Left hindlimb (tissue), 1 donor: Measurements from ENCODE around the gene ATF4.

ENCODE experiments used
- DNase-seq: peaks from one replicate; pipeline ENCODE4 v3.0.0-alpha.2; 2018

Gene ATF4

GRCh38 chr22:39530116-39530515 is 9.8 kb downstream of the ATF4 start:
- no peak for DNase-seq

DNA sequence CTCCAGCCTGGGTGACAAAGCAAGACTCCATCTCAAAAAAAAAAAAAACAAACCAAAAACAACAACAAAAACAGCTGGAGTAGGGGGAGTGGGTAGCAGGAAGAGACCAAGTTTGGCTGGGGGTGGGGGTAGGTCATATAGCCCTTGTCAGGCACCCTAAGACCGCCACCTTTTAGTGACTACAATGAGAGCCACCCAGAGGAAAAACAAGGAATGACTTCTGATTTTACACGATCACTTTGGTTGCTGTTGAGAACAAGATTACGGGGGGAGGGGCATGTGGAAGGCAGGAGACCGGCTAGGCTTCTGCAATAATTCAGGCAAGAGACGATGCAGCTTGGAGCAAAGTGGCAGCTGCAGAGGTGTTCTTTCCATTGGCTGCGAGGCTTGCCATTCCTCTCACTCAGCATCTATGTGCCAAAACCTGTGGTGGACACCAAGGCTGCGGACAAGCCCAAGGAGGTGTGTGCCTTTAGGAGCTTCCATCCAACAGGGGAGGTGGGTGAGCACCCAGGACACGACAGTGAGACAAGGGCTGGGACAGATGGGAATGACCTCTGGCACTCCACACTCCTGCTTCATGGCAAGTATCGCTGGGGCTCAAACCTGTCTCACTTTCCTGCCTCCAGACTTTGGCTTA is 10.4 kb downstream of the ATF4 start:
- DNase-seq, result no peak

DNA sequence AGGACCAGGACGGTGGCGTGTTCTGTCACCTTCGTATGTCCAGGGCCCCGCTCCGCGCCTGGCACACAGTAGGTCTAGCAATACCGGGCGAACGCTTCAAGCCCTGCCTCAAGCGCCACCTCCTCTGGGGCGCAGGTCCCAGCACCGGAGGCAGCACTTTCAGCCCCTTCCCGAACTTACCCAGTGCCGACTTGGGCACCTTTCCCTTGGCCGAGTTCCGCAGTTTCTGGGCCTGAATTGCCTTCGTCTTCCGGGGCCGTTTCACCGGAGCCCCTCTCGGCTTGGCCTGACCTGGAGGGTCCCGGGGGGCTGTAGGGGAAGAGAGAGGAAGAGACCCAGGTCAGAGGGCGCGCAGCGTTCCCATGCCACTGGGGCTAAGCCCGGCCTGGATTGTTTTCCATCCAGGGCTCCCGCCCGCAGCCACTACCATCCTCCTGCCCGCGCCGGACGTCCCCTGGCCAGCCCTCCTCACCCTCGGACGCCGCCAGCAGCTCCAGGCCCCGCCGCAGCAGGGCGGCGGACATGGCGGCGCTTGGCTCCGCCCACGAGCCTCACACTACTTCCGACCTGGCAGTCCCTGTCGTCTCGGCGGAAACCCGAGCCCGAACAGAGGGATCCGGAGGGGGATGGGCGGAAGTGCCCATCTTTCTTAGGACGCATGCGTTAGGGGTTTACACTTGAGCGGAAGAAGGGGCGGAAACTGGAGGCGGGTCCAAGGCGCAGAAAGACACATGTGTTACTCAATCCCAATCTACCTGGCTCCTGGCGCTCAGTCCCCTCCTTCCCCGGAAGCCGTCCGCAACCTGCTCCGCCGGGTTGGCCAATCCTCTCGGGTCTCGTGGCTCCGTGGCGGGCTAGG is 12.1 kb downstream of the ATF4 start, which contains the start of gene RPS19BP1:
TSS of gene RPS19BP1 (minus strand) at position 534 of the 859 bp plus-strand sequence. CDS start at position 524, 10 bp downstream.
- DNase-seq, result peak; percentile 99

DNA sequence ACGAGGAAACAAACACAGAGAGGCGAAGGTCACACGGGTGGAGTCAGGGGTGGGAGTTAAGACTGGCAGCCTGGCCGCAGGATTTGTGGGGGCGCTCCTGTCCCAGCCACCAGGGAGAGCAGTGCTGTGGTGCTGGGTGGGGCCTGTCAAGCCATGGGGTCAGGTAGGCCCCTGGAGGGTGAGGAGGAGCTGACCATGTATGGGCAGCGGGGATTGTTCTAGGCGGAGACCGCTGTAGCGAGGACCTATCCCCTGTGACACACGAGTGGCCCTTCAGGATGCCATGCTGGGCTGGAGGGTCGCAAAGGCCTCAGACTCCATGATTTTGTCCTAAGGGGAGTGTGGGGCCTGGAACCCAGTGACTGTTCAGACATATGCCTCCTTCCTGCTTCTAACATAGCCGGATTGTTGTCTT is 13.7 kb downstream of the ATF4 start:
- peak; percentile 47 for DNase-seq

GRCh38 chr22:39534591-39535356 is 14.4 kb downstream of the ATF4 start:
- peak; percentile 86 for DNase-seq

DNA sequence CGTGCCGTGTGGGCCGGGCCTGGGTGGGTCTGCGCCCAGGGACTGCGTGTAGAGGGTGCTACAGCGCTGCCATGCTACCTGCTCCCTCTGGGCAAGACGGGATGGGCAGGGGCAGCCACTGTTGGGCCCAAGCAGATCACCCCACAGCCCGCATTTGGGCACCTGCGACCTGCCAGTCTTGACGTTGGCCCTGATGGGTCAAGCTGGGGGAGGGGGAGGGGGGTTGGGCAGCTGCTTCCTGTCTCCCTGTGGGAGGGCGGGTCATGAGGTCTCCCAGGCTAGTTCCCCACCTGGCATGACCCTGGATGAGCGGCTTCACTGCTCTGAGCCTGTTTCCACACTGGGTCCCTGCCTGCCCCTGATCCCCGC is 15.0 kb downstream of the ATF4 start:
- no peak for DNase-seq

DNA sequence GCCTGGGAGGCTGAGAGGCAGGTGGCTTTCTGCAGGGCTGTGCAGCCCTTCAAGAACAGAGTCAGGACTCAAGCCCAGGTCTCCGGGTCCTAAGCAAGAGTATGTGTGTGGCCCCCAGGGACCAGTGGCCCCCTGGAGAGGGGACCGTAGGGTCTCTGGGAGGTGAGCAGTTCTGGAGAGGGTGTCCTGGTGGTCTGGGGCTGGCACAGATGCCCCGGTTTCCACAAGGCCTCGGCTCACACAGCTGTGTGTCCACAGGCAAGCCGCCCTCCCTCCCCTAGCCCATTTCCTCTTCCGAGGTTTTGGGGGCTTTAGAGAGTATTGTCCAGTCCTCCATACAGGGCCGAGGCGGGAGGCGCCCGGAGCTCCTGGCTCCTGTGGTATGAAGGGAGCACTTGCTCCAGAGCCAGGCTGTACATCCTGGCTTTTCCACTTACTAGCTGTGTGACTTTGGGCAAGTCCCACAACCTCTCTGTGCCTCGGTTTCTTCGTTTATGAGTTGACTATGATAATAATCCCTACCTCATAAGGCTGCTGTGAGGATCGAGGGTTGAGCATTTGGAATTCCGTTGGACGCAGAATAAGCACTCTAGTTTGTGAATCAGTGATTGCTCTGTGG is 15.6 kb downstream of the ATF4 start:
- no peak for DNase-seq

DNA sequence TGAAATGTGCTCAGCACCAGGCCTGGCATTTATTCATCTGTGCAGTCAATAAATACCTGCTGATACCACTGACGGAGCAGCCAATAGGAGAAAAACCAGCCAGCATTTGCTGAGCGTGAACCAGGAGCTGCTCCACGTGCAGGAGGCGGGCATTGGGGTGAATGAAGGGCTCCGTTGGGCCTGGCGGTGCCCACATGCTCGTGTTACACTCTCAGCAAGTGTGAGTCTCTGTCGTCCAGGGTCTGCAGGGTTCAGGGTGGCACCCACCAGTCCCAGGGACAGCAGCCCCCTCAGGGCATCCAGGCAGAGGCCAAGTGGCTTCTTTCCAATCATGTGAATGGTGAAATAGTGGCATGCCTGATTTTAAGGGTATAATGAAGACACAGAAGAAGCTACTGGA is 16.3 kb downstream of the ATF4 start:
- no peak for DNase-seq

DNA sequence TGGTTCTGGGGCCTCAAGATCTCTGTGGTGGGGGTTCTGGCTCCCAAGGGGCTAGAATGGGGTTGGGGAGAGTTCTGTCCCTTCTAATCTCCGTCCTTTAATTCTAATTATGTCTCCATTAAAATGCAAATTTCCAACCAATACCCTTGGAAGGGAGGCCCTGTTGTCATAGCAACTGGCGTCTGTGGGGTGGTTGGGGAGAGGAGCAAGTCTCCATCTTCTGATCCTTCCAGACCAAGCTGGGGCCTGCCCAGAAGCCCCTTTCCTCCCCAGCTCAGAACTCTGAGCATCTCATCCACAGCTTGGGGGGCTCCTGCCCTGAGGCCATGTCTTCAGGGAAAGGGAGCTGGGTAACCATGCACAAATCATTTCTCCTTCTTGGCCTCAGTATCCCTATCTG is 17.6 kb downstream of the ATF4 start:
- no peak for DNase-seq

GRCh38 chr22:39543095-39543494 is 22.7 kb downstream of the ATF4 start:
- no peak for DNase-seq

GRCh38 chr22:39545386-39546365 is 25.3 kb downstream of the ATF4 start:
- no peak for DNase-seq

- DNase-seq, result no peak
Measured at GRCh38 chr22:39546889-39547586, 26.7 kb downstream of the ATF4 start.

GRCh38 chr22:39547587-39547947 is 27.2 kb downstream of the ATF4 start:
- DNase-seq, result no peak

GRCh38 chr22:39553429-39553828 is 33.1 kb downstream of the ATF4 start:
- no peak for DNase-seq

DNA sequence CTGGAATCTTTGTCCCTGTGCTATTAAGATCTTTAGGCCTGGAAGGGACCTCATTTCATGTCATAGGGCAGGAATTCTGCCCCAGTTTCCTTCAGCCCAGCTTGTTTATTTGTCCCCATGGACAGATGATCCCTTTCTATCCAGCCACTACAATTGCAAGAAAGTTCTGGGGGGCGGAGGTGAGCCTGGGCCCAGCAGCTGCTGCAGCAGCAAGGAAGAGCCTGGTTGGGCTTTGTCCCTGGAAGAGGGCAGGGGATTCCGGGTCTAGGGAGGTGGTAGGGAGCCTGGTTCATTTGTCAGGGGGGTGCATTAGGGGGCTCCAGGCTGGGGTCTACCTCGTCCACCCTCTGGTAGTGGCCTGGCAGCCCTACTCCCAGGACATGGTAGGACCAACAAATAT is 33.8 kb downstream of the ATF4 start:
- DNase-seq, result no peak

GRCh38 chr22:39556970-39557841 is 36.8 kb downstream of the ATF4 start:
- DNase-seq, result no peak

DNA sequence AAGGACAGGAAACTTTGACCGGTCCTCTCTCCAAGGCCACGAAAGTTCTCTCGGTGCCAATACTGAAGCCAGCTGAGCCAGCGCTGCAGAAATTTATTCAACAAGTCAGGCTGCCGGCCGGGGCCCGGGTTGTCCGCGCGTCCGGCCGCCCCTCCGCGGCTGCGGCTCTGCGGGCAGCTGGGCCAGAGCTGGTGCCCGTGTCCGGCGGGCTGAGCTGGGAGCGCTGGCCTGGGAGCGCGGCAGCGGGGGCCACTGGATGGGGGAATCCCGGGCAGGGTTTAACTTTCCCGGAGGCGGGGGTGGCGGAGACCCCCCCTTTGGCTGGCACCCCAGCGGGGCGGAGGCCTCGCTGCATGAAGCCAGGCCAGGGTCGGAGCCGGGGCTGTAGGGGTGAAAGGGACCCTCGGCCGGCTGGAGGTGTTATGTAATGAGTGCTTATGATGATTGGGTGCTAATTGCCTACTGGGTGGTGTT is 37.9 kb downstream of the ATF4 start:
- no peak for DNase-seq

- DNase-seq, result no peak
Measured at GRCh38 chr22:39558950-39559349, 38.6 kb downstream of the ATF4 start.

DNA sequence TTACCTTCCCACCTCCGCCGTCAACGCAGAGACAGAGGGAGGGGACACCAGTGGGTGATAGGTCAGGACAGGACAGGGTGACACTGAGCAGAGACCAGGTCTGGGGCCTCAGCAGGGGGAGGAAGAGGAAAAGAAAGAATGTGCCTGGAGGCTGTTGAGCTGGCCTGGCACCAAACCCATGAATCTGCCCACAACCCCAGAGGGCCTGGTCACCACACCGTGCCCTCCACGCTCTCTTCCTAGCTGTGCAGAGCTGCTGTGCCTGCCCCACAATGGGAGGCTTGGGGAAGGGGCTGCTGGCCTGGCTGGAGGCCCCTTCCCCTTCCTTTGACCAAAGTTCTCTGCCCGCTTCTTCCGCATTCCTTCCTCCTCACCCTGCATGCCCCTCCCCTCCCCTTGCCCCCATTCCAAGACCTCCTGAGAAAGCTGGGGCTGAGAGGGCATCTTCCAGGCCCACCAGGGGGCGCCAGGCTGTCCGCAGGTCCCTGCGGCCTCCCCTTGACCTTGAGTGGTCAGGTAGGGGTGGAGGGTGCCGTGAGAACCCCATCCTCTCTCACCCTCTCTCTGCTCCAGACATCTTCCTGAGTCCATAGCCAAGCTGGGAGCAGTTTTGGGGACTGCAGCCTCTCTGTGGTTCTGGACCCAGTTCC is 39.2 kb downstream of the ATF4 start:
- DNase-seq, result no peak

DNA sequence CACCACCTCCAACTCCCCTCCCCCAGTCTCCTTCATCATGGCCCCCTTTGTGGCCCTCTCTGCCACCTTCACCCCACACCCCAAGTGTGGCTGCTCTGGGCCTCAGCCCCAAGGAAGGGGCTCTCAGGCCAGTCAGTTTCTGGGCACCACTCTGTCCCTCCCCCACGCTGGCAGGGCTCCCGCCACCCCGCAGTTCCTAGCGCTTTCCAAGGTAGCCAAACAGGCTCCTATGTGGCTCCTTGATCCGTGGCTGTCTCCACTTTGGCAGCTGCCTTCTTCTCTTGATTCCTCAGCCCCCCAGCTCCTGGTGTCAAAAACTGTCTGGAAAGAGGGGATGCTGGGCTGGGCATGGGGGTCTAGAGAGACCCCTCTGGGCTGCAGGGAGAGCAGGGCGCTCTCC is 39.8 kb downstream of the ATF4 start:
- DNase-seq, result no peak
